ENCODE measurements around the gene URB1.

The URB1 gene

DNA sequence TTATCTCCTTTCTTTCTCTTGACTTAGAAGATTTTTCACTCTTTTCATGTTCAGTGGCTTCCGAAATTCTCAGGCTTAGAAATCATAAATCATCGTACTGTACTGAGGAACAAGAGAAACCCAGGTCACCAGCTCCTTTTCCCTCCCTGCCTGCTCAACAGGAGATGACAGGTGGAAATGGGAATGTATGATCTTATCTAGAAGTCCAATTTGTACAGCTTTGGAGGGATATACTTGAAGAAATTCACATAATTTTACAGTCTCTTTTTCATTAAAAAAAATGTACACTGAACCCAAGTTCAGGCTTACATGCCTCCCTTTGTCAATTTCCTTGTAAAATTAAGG, 31.4 kb upstream of the URB1 start:
- Histone ChIP-seq H3K27ac (ENCODE audit: low read depth, low read length) (no peak overlapping the region), H3K4me1 (ENCODE audit: control insufficient read depth in 5 of 5, insufficient read depth in 5 of 5, low read length in 5 of 5) (peaks cover 0 to 3% (median 0%) of the 10 kb centered on the region in 5 donors), H3K4me3 (ENCODE audit: low read depth in 1 of 5, low read length in 5 of 5) (no peak overlapping the region), H3K9ac (ENCODE audit: low read length in 5 of 5) (no peak overlapping the region), H3K27me3 (ENCODE audit: control insufficient read depth in 5 of 5, insufficient read depth in 4 of 5, low read length in 5 of 5) (no peaks in the 10 kb centered on the region), H3K9me3 (ENCODE audit: control insufficient read depth in 5 of 5, low read length in 5 of 5) (no peaks in the 10 kb centered on the region), H3K36me3 (ENCODE audit: control insufficient read depth in 5 of 5, insufficient read depth in 5 of 5, low read length in 5 of 5) (no peaks in the 10 kb centered on the region)

GRCh38 chr21:32423320-32424190, 30.7 kb upstream of the URB1 start:
- Histone ChIP-seq H3K9ac (ENCODE audit: low read length in 5 of 5) (no peak overlapping the region), H3K4me1 (ENCODE audit: control insufficient read depth in 5 of 5, insufficient read depth in 5 of 5, low read length in 5 of 5) (peaks cover 0 to 3% (median 0%) of the 10 kb centered on the region in 5 donors), H3K27ac (ENCODE audit: low read depth, low read length) (no peak overlapping the region)

GRCh38 chr21:32422064-32422463, 29.3 kb upstream of the URB1 start:
- Histone ChIP-seq H3K9me3 (ENCODE audit: control insufficient read depth in 5 of 5, low read length in 5 of 5) (no peaks in the 10 kb centered on the region), H3K27me3 (ENCODE audit: control insufficient read depth in 5 of 5, insufficient read depth in 4 of 5, low read length in 5 of 5) (no peaks in the 10 kb centered on the region), H3K27ac (ENCODE audit: low read depth, low read length) (no peak overlapping the region), H3K9ac (ENCODE audit: low read length in 5 of 5) (no peak overlapping the region), H3K4me3 (ENCODE audit: low read depth in 1 of 5, low read length in 5 of 5) (no peak overlapping the region), H3K36me3 (ENCODE audit: control insufficient read depth in 5 of 5, insufficient read depth in 5 of 5, low read length in 5 of 5) (peaks cover 0 to 3% (median 0%) of the 10 kb centered on the region in 5 donors), H3K4me1 (ENCODE audit: control insufficient read depth in 5 of 5, insufficient read depth in 5 of 5, low read length in 5 of 5) (peaks cover 0 to 3% (median 0%) of the 10 kb centered on the region in 5 donors)

More at GRCh38 chr21:32423320-32424190, 30.7 kb upstream of the URB1 start:
- Histone ChIP-seq H3K9me3 (ENCODE audit: control insufficient read depth in 5 of 5, low read length in 5 of 5) (no peaks in the 10 kb centered on the region), H3K27me3 (ENCODE audit: control insufficient read depth in 5 of 5, insufficient read depth in 4 of 5, low read length in 5 of 5) (no peaks in the 10 kb centered on the region), H3K36me3 (ENCODE audit: control insufficient read depth in 5 of 5, insufficient read depth in 5 of 5, low read length in 5 of 5) (no peaks in the 10 kb centered on the region), H3K4me3 (ENCODE audit: low read depth in 1 of 5, low read length in 5 of 5) (no peak overlapping the region)

DNA sequence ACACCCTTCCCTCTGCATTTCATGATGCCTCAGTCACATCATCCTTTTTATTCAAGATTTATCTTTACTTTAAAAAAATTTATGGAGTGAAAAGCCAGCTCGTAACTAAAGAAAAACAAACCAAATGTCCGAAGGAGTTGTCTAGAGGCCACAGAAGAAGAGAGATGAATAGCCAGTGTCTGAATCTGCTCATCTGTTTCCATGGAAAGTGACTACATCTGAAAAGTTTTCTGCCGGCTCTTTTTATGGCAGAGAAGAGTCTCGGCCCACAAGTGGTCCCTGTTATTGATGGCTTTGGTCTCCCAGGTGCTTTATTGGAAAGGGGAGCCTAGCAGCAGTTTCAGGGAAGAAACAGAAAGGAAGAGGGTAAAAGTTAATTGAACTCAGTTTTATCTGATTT, 25.3 kb upstream of the URB1 start:
- H3K9me3 ChIP-seq (ENCODE audit: control insufficient read depth in 5 of 5, low read length in 5 of 5): no peaks in the 10 kb centered on the region
- no peak overlapping the region for H3K27ac ChIP-seq (ENCODE audit: low read depth, low read length)
- H3K9ac ChIP-seq (ENCODE audit: low read length in 5 of 5): no peak overlapping the region
- peaks cover 2 to 34% (median 8%) of the 10 kb centered on the region in 5 donors for H3K4me1 ChIP-seq (ENCODE audit: control insufficient read depth in 5 of 5, insufficient read depth in 5 of 5, low read length in 5 of 5)
- H3K4me3 ChIP-seq (ENCODE audit: low read depth in 1 of 5, low read length in 5 of 5): no peak overlapping the region
- H3K27me3 ChIP-seq (ENCODE audit: control insufficient read depth in 5 of 5, insufficient read depth in 4 of 5, low read length in 5 of 5): no peaks in the 10 kb centered on the region
- H3K36me3 ChIP-seq (ENCODE audit: control insufficient read depth in 5 of 5, insufficient read depth in 5 of 5, low read length in 5 of 5): peaks cover 0 to 3% (median 0%) of the 10 kb centered on the region in 5 donors

- Histone ChIP-seq H3K9ac (ENCODE audit: low read length in 5 of 5) (peak overlapping the region in 1 of 5 donors; percentile 30), H3K4me1 (ENCODE audit: control insufficient read depth in 5 of 5, insufficient read depth in 5 of 5, low read length in 5 of 5) (peaks cover 2 to 46% (median 29%) of the 10 kb centered on the region in 5 donors), H3K4me3 (ENCODE audit: low read depth in 1 of 5, low read length in 5 of 5) (peak overlapping the region in 1 of 5 donors; percentile 81), H3K9me3 (ENCODE audit: control insufficient read depth in 5 of 5, low read length in 5 of 5) (no peaks in the 10 kb centered on the region), H3K27ac (ENCODE audit: low read depth, low read length) (no peak overlapping the region), H3K27me3 (ENCODE audit: control insufficient read depth in 5 of 5, insufficient read depth in 4 of 5, low read length in 5 of 5) (no peaks in the 10 kb centered on the region), H3K36me3 (ENCODE audit: control insufficient read depth in 5 of 5, insufficient read depth in 5 of 5, low read length in 5 of 5) (peaks cover 0 to 3% (median 0%) of the 10 kb centered on the region in 5 donors)
Observed at GRCh38 chr21:32415451-32416398, 22.9 kb upstream of the URB1 start.

DNA sequence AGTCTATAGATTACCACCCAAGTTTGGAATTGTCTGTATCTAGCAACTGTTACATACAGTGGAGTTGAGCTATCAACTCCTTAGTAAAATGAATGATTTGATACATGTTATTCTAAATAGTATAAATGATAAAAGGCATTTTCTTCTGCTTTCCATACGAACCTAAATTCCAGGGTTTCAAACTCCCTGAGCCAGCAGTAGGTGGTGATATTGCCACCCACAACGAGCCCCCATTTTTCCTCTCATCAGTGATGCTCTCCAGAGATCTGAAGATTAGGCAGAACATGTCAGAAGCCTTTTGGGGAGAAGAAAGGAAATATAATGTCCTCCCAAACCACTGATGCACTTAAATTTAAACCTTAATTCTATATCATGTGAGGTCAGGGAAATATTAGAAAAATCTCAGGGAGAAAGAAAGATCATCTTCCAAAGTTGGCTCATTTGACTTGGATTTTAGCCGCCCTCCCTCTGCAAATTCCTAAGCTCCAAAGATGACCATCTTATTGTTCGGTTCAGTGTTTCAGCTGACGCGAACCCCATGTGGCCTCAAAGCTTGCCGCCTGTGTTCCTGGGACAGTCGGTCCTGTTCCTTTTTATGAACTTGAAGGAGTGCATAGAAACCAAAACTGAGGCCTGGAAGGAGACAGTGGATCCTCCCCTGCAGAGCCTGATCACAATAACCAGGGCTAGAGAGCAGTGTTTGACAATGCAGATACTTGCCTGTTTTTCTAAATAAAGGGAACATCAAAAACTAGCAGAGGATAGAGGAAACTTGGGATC, 22.0 kb upstream of the URB1 start:
- H3K9me3 ChIP-seq (ENCODE audit: control insufficient read depth in 5 of 5, low read length in 5 of 5): no peaks in the 10 kb centered on the region
- peak overlapping the region in 1 of 5 donors; percentile 30 for H3K9ac ChIP-seq (ENCODE audit: low read length in 5 of 5)
- peak overlapping the region in 2 of 5 donors; percentile 78 to 81 for H3K4me3 ChIP-seq (ENCODE audit: low read depth in 1 of 5, low read length in 5 of 5)
- H3K27me3 ChIP-seq (ENCODE audit: control insufficient read depth in 5 of 5, insufficient read depth in 4 of 5, low read length in 5 of 5): no peaks in the 10 kb centered on the region
- H3K27ac ChIP-seq (ENCODE audit: low read depth, low read length): peak overlapping the region; percentile 87
- peaks cover 2 to 54% (median 30%) of the 10 kb centered on the region in 5 donors for H3K4me1 ChIP-seq (ENCODE audit: control insufficient read depth in 5 of 5, insufficient read depth in 5 of 5, low read length in 5 of 5)
- H3K36me3 ChIP-seq (ENCODE audit: control insufficient read depth in 5 of 5, insufficient read depth in 5 of 5, low read length in 5 of 5): peaks cover 0 to 3% (median 0%) of the 10 kb centered on the region in 5 donors

DNA sequence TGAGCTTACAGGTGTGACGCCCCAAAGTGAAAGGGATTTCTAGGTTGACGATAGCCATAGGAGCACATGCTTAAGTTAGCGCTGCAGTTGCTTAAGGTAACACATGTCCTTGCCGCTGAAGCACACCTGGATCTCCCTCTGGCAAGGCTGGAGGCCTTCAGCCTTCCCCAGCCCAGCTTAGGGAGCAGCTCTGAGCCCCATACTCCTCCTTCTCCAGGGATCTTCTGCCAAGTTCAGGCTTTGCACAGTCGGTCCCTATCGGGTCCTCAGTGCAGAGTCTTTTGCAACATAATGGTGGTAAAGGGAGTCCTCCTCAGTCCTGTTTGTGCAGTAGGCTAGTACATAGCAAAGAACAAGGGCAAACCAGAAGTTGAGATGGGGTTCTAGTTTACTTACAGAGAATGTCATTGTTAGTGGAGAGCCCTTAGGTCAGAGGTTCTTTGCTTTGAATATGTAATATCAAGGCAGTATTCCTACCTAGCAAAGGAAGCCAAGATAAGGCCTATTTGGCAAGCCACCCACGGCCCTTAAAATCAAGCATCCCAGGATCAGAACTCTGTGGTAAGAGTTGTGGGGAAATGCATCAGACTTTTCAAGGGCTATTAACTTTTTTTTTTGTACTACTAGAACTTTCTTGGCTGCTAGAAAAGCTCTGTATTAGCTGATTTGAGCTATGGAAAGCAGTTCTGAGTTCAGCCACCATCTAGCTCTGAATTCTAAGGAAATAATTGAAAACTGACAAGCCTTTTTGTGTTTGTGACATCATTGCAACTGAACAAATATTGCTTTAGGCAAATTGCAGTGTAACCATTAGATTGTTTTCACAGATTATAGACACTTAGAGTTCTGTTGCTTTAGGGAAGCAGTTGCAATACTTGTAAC, 21.1 kb upstream of the URB1 start:
- H3K4me3 ChIP-seq (ENCODE audit: low read depth in 1 of 5, low read length in 5 of 5): peak overlapping the region in 4 of 5 donors; percentile 69 to 81 (median 78)
- no peaks in the 10 kb centered on the region for H3K9me3 ChIP-seq (ENCODE audit: control insufficient read depth in 5 of 5, low read length in 5 of 5)
- peak overlapping the region; percentile 87 for H3K27ac ChIP-seq (ENCODE audit: low read depth, low read length)
- peaks cover 0 to 3% (median 0%) of the 10 kb centered on the region in 5 donors for H3K36me3 ChIP-seq (ENCODE audit: control insufficient read depth in 5 of 5, insufficient read depth in 5 of 5, low read length in 5 of 5)
- no peaks in the 10 kb centered on the region for H3K27me3 ChIP-seq (ENCODE audit: control insufficient read depth in 5 of 5, insufficient read depth in 4 of 5, low read length in 5 of 5)
- peaks cover 2 to 54% (median 30%) of the 10 kb centered on the region in 5 donors for H3K4me1 ChIP-seq (ENCODE audit: control insufficient read depth in 5 of 5, insufficient read depth in 5 of 5, low read length in 5 of 5)
- H3K9ac ChIP-seq (ENCODE audit: low read length in 5 of 5): peak overlapping the region in 3 of 5 donors; percentile 72 to 76 (median 75)

DNA sequence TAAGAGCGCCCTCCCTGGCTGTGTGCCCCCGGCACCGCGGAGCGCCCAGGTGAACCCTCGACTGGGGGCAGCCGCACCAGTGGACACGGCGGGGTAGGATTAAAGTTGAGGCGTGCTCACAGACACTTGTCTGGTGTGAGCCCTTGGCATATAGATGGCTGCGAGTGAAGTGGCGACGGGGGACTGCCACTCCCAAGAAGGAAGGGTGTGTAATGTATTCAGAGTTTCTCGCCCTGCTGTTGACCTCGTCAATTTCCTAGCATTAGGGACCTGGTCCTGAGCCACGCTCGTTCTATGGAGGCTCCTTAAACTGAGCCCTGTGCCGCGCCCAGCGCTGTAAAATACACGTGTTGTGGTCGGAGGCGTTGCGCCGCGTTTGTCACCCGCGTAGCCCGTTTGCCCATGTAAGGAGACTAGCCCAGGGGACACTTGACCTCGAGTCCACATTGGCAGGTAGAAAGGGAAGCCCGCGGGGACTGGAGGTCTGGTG, 20.2 kb upstream of the URB1 start:
- Histone ChIP-seq H3K9me3 (ENCODE audit: control insufficient read depth in 5 of 5, low read length in 5 of 5) (no peaks in the 10 kb centered on the region), H3K27me3 (ENCODE audit: control insufficient read depth in 5 of 5, insufficient read depth in 4 of 5, low read length in 5 of 5) (no peaks in the 10 kb centered on the region), H3K36me3 (ENCODE audit: control insufficient read depth in 5 of 5, insufficient read depth in 5 of 5, low read length in 5 of 5) (peaks cover 0 to 3% (median 0%) of the 10 kb centered on the region in 5 donors), H3K9ac (ENCODE audit: low read length in 5 of 5) (peak overlapping the region in 4 of 5 donors; percentile 72 to 79 (median 76)), H3K4me1 (ENCODE audit: control insufficient read depth in 5 of 5, insufficient read depth in 5 of 5, low read length in 5 of 5) (peaks cover 2 to 54% (median 30%) of the 10 kb centered on the region in 5 donors), H3K27ac (ENCODE audit: low read depth, low read length) (peak overlapping the region; percentile 87), H3K4me3 (ENCODE audit: low read depth in 1 of 5, low read length in 5 of 5) (peak overlapping the region; percentile 69 to 86 (median 79))

Data from subcutaneous abdominal adipose tissue (tissue), 5 donors.